ENCODE measurements around the gene PRR5. TPM values are rescaled to one million over a fixed set of nuclear protein-coding genes. Genes with fewer than 3 reads are reported as not detected.

The PRR5 gene
- total RNA-seq, 4 donors from 2014 or later: 22.2 to 51.5 (median 31.6) TPM

- no peak for DNase-seq (ENCODE audit: low spot score)
- TF ChIP-seq, protein P1, sequence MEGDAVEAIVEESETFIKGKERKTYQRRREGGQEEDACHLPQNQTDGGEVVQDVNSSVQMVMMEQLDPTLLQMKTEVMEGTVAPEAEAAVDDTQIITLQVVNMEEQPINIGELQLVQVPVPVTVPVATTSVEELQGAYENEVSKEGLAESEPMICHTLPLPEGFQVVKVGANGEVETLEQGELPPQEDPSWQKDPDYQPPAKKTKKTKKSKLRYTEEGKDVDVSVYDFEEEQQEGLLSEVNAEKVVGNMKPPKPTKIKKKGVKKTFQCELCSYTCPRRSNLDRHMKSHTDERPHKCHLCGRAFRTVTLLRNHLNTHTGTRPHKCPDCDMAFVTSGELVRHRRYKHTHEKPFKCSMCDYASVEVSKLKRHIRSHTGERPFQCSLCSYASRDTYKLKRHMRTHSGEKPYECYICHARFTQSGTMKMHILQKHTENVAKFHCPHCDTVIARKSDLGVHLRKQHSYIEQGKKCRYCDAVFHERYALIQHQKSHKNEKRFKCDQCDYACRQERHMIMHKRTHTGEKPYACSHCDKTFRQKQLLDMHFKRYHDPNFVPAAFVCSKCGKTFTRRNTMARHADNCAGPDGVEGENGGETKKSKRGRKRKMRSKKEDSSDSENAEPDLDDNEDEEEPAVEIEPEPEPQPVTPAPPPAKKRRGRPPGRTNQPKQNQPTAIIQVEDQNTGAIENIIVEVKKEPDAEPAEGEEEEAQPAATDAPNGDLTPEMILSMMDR (IDR thresholded peaks at IDR 0.05): no peak
- no peak for ATAC-seq (ENCODE audit: low FRiP score)
Observed at GRCh38 chr22:44714703-44715350, 12.8 kb downstream of the PRR5 start.

- TF ChIP-seq, protein P1 (IDR thresholded peaks at IDR 0.05): no peak
- DNase-seq (ENCODE audit: low spot score): no peak
- no peak for ATAC-seq (ENCODE audit: low FRiP score)
Observed at GRCh38 chr22:44718418-44718817, 16.4 kb downstream of the PRR5 start.

GRCh38 chr22:44719586-44720368 is 17.8 kb downstream of the PRR5 start:
- no peak for ATAC-seq (ENCODE audit: low FRiP score)
- no peak for DNase-seq (ENCODE audit: low spot score)
- TF ChIP-seq, protein P1 (IDR thresholded peaks at IDR 0.05): no peak

DNA sequence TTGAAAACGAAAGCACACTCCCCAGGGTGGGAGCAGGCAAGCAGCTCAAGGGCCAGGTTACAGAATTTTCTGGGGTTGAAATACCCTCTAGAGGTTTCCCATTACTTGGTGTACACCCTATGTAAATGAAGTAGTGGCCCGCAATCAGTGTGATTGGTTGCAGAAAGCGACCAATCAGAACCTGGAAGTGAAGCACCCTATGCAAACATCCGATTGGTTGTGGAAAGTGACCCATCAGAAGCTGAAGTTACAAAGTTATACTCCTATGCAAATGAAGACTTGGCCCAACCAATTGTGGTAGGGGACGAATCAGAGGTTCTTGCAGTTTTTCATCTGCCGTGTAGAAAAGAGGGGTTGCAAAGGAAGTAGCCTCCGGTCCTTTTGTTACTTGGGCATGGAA is 19.2 kb downstream of the PRR5 start:
- TF ChIP-seq, protein P1 (IDR thresholded peaks at IDR 0.05): no peak
- ATAC-seq (ENCODE audit: low FRiP score): no peak
- no peak for DNase-seq (ENCODE audit: low spot score)

- ATAC-seq (ENCODE audit: low FRiP score) (no peak), DNase-seq (ENCODE audit: low spot score) (no peak)
- TF ChIP-seq, protein P1 (IDR thresholded peaks at IDR 0.05): no peak
Observed at GRCh38 chr22:44722611-44723010, 20.6 kb downstream of the PRR5 start.

DNA sequence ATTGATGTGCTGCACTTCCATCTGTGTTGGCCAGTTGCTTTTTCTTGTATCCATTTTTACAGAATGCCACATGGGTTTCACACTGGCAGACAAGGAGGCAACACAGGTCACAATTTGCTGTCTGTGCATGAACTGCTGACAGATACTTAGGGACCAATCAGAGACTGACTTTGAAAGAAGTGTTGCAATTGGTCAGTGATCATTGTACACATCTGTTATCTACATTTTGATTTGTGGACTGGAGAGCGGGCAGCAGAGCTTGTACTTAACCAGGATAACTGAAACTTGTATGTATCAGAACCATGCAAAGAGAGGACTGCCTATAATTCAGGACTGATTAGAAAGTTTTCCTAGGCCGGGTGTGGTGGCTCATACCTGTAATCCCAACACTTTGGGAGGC is 21.8 kb downstream of the PRR5 start:
- no peak for DNase-seq (ENCODE audit: low spot score)
- ATAC-seq (ENCODE audit: low FRiP score): no peak
- TF ChIP-seq, protein P1 (IDR thresholded peaks at IDR 0.05): no peak

DNA sequence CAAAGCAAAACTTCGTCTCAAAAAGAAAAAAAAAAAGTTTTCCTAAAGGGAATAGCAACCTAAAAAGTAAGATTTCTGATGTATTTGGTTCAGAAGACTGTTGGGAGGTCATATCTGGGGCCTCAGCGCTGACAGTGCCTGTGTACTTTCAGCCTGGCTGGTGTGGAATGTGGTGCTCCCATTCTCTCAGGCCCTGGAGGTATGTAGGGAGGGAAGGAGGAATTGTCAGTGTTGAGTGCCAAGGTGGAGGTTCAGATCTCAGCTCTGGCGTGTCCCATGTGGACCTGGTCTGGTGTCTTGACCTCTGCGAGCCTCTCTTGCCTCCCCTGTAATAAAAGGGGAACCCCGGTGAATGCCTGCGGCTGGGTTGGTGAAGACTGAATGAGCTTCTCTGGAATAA is 22.4 kb downstream of the PRR5 start:
- ATAC-seq (ENCODE audit: low FRiP score) (no peak), DNase-seq (ENCODE audit: low spot score) (no peak)
- TF ChIP-seq, protein P1 (IDR thresholded peaks at IDR 0.05): no peak
